ENCODE results near the gene SMARCD2.

DNA sequence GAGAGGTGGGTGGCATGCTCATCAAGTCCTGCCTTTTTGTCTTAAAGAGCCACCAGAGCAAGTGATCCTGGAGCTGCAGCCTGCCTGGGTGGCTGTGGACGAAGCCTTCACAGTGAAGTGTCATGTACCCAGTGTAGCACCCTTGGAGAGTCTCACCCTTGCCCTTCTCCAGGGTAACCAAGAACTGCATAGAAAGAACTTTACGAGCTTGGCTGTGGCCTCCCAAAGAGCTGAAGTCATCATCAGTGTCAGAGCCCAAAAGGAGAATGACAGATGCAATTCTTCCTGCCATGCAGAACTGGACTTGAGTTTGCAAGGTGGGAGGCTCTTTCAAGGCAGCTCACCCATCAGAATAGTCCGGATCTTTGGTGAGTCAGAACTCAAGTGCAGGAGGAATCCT lies 16.8 kb upstream of the SMARCD2 start:
- TF ChIP-seq YY1 (IDR thresholded peaks at IDR 0.05; ENCODE audit: insufficient read depth, insufficient read length) (no peak), ZNF274 (IDR thresholded peaks at IDR 0.05; ENCODE audit: low read depth, low read length) (no peak)
